HG03469 (cell line): ENCODE results near the gene CMSS1.

Experiments used
- ATAC-seq: cut with Tn5 transposase; IDR thresholded peaks from one replicate; pipeline ENCODE4 v1.9.1; 2021; ENCODE audit warnings: mild to moderate bottlenecking, moderate library complexity, moderate number of reproducible peaks; ENCODE audit not compliant: unreplicated experiment

The CMSS1 gene

DNA sequence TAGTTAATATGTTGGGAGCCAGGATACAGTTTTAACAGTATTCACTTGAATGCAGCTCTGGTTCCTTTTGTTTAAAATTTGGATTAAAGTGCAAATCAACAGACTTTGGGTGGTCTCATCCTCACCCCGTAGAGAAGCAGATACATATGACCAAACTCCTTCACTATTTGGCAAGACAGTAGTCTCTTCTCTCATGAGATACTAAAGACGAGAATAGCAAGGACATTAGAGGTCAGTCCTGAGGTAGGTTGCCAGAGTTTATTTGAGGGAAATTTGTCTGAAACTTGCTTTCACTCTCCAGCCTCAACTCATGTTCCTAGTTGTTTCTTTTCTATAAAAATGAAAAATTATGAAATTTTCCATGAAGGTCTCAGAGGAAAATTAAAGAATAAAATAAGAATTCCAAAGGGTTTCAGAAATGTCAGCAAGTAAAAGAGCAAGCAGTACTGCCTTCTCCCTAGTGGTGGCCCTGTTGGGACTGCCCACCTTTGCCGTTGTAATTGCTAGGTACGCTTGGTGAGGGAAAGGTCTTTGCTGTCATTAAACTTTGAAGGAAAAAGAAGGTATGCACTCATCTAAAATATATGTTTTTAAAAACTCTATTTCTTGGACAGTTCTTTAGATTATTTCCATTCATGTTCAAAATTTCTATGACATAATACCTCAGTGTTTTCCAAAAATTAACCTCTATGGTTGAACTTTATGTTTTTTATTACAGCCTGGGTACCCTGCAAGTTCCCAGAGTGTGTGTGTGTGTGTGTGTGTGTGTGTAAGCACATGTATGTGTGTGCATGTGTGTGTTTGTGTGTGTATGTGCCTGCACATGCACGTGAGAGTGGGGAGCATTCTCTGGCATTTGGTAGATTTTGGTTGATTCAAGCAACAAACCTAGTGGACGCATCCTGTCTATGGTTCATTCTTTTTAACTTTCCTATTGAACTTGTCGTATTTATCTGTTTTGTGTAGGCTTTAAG lies 111.4 kb downstream of the CMSS1 start:
- no peak for ATAC-seq

DNA sequence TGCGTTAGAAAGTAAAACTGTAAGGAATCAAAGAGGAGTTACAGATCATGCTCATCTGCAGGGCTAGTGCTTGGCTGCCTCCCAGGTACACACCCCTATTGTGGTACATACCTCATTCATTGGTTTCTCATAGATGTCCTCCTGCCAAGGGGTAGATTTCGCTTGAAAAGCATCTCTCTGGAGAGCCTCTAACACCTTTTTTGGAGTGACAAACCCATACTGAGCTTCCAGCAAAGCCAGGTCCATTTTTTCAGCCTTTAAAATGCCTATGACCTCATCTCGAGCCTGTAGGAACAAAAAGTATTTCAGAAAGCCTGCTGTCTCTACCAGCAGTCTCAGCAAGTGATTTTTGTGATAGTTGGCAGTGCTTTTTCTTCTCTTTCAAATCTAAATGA lies 112.1 kb downstream of the CMSS1 start:
- ATAC-seq: no peak

DNA sequence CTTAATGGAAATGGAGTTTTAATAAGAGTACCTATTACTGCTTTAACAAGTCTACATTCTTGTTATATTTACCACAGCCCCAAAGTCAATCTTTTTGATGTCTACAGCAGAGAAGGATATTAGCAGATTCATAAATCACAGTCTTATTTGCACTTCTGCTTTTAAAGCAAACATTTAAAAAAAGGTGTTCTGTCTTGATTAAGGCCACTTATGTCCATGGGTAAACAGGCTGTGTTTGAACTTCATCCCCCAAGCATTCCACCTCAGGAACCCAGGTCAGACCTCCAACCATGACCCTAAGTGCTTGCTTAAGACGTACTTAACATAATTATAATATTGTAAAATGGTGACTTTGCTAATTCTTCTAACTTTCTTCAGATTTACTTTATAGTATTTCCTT lies 113.4 kb downstream of the CMSS1 start:
- no peak for ATAC-seq

DNA sequence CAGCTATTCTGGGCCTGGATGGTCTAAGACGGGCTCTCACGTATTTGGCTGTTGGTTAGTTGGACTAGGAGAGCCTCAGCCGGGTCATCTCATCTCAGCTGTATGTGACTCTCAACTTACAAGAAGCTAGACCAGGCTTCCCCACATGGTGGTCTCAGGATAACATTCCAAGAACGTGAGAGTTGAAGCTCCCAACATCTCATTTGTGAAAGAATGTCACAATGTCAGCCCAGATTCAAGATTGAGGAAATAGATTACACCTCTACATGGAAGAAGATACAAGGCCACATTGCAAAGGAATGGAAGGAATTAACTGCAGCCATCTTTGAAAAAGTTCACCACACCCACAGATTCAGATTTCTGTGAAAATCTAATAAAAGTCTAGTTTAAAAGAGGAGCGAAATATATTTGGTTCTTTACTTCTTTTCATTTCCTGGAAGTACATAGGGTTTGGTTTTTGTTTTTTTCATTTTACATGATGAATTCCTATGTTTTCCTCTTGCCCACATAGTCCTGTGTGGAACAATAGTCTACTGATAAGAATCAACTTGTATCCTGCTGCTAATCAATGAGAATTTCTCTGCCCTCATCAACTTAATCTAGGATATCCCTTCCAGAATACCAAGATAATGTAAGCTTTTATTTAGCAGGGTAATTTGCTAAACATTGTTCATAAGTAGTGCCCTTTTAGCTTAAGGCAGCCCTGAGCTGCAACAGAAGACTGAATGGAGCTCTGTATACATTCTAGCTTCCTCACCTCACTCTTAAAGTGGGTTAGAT lies 116.5 kb downstream of the CMSS1 start:
- ATAC-seq: no peak

DNA sequence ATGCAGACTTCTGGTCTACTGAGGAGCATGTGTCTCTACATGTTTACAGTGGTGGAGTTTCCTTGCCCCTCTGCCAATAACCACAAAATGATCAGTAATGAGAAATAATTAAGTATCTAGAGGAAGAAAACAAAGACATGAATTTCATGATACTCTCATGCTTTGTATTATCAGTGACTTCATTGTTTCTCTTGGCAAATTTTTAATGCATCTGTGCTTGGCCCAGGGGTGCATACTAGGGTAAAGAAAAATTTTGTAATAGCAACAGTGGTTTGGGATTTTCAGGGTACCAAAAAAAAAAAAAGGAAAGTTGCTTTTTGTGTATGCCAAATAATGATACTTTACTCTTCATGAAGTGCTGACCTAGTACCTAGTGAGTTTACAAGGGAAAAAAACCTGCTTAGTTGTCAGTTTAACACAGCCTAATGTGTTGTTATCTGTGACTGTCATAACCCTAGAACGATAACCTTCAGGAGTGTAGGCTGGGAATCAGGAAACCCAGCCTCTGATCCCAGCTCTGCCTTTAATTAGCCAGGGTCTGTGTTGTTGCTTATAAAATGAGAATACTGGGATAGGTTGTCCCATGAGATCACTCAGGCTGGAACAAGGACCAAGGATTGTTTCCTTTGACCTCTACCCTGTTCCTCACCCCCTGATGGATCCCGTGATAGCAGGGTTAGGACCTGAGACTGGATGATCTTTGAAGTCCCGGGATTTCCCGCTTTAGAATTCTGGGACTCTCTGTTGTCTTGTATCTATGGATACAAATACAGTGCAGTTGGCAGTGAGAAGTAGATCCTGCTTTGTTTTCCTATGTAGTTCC lies 117.5 kb downstream of the CMSS1 start:
- no peak for ATAC-seq

DNA sequence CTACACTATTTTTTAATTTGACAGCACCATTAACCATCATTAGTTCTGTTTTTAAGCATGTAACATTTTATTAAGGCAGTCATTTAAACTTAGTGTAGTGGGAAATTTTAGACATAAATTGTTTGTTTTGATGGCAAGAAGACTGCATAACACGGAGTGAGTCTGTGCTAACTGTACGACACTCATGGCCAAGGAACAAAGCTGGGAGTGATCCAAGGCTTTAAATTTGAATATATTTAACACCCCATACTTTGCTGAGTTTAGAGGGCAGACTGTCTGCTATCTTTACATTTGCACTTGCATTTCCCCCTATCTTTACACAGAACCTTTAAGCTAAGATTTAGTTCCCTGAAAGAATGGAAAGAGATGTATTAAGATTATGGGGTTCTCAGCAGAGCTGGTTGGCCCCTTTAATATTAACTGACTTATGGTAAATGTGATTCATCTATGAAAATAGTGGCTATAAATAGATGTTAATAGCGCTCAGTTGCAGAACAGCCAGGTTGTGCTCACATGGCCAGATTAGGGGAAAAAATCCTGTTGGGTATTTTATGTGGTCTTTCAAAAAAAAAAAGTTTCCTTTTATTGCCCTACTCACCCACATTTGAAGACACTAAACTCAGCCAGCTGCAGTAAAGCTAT lies 120.7 kb downstream of the CMSS1 start:
- no peak for ATAC-seq

DNA sequence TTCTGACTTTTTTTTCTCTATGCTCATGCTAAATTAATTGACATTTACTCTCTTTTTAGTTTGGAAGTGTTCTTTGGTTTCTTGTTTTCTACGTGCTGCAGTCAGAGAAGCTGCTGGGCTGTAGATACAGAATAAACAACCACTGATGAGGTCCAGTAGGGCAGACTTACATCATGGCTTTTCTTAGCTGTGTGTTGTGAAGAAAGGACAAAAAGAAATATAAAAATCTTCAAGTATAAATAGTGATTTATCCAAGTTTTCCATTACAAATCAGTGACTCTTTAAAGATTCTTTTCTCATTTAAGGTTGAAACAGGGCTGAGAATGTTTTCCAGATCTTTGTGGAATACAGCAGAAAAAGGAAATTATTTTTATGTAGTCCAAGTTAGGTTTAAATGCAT lies 122.2 kb downstream of the CMSS1 start:
- no peak for ATAC-seq

DNA sequence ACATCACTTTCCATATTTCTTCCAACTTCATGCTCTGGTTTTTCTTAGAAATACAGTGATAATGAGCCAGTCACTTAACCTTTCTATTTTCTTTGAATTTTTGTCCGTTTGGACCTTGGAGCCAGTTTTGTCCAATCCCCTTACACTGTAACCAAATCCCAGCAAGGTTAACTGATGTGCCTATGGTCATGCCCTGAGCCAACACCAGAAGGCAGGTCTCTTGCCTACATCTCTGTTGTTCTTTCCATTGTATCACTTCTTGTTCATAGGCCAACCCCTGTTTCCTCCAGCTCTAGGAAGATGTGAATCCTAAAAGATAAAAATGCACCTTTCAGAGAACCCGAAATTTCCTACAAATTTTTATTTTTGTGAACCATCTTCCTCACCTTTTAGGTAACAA lies 122.7 kb downstream of the CMSS1 start:
- ATAC-seq: no peak

DNA sequence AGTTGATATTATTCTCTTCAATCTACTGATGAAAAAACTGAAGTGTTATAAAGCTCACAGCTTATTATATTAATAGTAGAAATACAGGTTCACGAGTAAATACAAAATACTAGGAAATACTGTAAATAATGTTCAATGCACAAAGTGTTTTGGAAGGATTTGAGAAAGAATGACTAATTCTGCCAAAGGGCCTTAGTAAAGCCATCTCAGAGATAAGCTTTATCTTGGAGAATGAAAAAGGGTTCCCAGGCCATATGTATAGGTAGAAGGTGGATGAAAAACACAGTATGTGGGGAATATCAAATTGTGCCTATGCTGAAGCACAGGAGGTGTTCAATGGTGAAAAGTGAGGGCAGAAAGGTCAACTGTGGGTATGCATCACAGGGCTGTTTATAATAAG lies 123.5 kb downstream of the CMSS1 start:
- ATAC-seq: no peak

DNA sequence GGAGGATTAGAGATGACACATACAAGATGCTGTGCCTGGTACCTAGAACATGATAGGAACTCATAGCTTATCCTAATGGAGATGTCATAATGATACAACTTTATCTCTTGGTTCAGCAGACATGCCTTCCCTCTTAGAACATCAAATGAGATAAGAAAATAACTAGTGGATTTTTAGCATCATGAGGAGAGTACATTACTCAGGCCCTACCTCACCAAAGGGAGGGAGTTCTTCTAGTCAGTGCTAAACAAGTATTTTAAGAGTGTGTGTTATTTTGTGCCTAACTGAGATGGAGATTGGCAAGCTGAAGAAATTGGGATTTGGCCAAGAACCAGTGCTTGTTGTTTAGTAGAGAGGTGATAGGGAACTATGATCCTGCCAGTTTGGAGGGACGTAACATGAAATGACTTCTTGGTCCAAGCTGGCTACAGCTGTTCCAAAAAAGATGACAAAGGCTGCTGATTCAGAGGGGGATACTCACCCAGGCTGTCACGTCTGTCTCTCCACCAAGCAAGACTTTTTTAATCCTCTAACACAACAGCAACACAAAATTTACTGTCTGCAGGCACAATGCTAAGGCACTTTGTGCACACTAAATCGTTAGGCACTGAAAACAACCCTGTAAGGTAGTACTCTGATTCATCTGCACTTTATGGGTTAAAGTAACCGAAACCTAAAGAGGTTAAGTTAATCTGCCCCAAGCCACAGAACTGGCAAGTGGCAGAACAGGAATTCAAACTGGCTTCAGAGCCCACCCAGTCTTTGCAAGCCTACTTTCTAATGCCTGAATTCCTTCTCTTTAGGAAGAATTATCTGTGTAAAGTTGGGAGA lies 126.5 kb downstream of the CMSS1 start:
- ATAC-seq: no peak

DNA sequence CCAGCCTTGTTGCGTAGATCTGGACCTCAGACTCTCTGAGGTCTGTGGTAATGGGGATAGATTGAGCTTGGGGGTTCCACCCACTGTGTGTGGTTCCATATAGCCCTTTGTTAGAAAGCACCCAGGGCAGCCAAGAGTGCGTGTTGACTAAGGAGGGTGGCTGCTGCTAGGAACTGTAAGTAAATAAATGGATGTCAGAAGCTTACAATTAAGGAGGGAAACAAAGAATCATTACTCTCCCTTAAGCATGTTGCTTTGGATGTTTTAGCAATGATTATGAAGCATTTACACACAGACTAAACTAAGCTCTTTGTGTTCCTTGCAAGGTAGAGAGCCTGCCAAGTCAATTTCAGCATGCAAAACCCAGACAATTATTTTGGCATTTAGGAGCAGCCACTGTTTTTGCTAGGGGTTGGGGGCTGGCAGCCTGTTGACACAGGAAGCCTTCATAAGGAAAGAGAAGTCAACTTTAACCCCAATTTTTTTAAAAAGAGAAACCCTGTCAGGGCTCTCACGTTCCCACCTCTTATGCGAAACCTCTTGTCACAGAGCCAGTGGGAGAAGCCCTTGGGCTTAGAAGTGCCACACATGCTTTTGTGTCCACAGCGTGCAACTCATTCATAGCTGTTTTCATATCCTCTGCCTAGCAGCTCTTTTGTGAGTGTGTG lies 127.8 kb downstream of the CMSS1 start:
- no peak for ATAC-seq

DNA sequence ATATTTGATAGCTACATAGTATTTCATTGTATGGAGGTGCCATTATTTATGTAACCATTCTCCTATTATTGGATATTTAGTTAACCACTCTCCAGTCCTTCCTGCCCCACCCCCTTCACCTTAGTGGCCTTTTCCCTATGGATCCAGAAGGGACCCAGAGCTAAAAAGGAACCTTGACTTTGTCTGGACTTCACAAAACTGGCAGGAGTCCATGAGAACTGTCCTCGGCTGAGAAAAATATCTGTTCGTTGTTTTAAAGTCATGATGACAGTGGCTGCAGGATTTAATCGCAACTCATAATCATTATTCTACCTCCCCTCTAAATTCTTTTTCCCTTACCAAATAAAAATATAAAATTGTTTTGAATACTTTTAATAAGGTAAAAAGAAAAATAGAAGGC lies 129.7 kb downstream of the CMSS1 start:
- ATAC-seq: no peak

DNA sequence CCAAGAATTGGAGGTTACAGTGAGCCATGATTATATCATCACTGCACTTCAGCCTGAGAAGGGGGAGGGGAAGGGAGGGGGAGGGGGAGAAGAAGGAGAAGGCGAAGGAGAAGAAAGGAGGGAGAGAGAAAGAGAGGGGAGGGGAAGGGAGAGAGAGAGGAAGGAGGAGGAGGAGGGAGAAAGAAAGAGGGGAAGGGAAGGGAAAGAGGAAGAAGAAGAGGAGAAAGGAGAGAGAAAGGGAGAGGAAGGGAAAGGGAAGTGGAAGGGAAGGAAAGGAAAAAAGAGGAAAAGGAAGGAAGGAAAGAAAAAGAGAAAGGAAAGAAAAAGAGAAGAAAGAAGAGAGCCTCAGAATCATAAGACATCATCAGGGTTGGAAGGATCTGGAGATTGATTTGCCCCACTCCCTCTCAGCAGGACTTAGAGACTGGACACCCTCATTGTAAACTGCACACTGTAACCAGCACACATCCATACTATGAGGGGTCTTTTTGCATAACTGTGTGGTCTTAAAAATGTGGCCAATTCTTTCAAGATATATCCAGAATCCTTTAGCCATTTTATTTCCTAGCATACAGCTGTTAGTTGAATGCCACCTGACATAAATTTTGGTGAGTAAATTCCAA lies 130.9 kb downstream of the CMSS1 start:
- ATAC-seq: no peak

DNA sequence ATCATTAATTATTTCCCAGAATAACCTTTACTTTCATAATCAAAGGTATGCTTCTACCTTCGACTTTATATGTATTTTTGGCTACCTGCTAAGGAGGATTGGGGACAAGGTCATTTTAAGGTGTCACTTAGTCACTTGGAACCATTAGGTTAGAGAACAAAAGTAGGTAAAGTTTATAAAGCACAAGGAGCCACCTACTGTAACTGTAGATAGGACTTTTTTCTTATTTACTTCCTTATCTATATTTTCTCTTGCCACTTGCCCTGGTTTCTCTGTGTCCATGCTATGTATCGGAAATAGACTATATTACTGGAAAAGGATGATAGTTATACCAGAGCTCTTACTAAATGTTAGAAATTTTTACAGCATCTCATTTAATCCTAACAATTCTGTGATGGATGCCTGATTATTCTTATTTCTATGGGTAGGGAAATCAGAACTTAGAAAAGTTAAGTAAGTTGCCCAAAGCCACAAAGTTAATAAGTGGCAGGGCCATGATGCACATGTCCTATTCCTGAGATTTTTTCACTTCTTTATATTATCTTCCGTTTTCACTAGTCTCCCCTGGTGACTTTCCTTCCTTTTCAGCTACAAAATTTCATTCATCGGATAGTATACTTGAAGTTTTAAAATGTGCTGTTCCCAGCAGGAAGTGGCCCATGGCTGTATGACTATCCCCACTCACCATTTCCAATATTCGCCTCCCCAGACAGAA lies 132.5 kb downstream of the CMSS1 start:
- no peak for ATAC-seq

DNA sequence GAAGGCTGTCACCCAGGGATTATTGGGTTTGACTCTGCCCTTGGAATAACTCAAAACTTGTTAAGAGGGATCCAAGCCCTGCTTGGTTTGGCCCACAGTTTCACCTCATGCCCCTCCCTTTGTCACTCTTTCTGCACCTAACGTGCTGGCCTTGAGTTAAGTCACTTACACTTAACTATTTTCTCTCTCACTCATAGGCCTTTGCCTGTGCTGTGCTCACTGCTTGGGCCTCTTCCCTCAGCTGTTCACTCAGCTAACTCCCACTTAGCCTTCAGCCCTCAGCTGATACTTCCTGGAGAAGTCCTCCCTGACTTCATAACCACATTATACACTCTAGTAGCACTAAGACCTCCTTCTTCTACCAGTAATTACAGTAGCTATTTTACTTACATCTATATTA lies 133.3 kb downstream of the CMSS1 start:
- ATAC-seq: no peak

DNA sequence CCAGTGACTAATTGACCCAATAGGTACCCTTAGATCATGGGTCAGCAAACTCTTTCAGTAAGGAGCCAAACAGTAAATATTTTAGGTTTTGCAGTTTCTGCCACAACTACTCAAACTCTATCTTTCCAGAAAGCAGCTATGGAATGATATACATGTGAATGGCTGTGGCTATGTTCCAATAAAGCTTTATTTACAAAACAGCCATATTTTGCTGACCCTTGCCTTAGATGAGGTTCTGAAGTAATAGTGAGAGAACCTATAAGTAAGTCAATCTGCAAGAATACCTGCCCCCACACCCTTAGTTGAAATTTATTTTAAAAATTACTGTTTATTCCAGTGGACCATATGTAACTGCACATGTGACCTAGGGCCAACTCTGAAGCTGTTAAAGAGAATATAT lies 134.0 kb downstream of the CMSS1 start:
- ATAC-seq: no peak

DNA sequence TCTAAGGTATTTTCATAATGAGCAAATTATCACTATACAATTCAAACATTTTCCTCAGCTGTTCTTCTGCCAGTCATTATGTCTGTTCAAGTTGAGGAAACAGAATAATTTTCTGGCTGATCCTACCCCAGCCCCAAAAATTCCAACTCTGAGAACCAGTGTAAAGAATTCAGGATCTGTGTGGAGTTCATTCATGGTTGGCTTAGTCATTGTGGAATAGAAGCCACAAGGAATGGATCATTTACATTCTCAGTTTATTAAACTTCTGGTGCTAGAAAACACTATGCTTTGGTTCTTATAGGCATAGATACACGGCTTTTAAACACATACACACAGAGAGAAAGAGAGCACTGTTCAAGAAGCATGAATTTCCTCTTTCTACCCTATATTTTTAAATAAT lies 134.6 kb downstream of the CMSS1 start:
- no peak for ATAC-seq

DNA sequence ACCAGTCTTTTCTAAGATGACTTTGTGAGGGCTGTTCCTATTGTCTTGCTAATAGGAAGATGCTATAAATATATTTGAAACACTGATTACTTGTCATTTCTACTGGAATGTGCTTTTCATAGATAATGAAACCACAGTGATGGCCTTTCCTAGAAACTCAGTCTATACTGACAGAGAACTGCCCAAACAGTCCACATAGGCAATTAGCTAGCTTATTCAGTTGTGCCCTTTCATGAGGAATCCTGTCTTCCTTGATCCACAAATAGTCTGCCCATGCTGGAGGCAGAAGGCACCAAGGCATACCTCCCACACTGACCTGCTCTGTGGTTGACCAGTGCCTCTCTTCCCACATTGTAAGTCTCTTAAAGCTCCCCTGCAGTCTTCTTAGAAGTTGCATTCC lies 135.9 kb downstream of the CMSS1 start:
- ATAC-seq: no peak
